ENCODE data around the gene MTG1.

GRCh38 chr10:133390597-133391248 is 3.2 kb upstream of the MTG1 start:
- TF ChIP-seq EZH2 (IDR thresholded peaks at IDR 0.05; ENCODE audit: insufficient read depth, poor library complexity, severe bottlenecking) (no peak), EZH2phosphoT487 (IDR thresholded peaks at IDR 0.05; ENCODE audit: insufficient read depth, low read depth) (no peak)

All from GM23248 (cell line).